ENCODE results near the gene NT5M.

NT5M gene

DNA sequence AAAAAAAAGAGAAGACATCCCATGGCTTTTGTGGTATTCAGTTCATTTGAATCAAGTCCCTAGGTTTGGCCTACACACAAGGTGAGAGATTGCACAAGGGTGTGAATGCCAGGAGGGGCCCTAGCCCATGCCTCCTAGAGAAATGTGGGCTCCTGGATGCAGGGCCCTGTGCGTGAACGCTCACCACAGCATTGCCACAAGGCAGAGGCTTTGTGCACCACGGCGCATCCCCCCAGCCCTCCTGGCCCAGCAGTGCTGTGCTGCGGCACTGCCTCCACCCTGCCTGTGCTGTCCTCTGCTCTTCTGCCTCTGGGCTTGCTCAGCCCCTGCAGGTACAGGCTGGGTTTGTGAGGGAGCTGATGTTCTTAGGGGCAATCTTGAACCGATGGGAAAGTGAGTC, 92.7 kb downstream of the NT5M start:
- no peak for DNase-seq (ENCODE audit: low read depth)
- no peak overlapping the region for H3K4me3 ChIP-seq (ENCODE audit: low read depth, low read length)
- TF ChIP-seq CTCF (IDR thresholded peaks at IDR 0.05; ENCODE audit: insufficient read depth, low read depth, low read length, missing control alignments), result no peak
